PC-9 (cell line): Measurements from ENCODE around the gene ACTRT3. TPM values are rescaled to one million over a fixed set of nuclear protein-coding genes. Genes with fewer than 3 reads are reported as not detected.

Experiments
- BruUV-seq: library from RNA; stranded (reverse); fragments of 400-500 nt; replicated peaks from 2 replicates; lab custom pipeline; 2021; lab: Mats Ljungman, UMichigan
- CTCF ChIA-PET: fragments of 300-600 bp; sonication (Branson Sonifier 250); formaldehyde crosslinking; loops from one replicate; lab custom pipeline; 2022; ENCODE audit warnings: antibody characterized with exemption; lab: Charles Lee
- POLR2A ChIA-PET: fragments of 300-600 bp; sonication (Branson Sonifier 250); formaldehyde crosslinking; loops from one replicate; lab custom pipeline; 2022; ENCODE audit warnings: antibody characterized with exemption; ENCODE audit not compliant: unreplicated experiment; lab: Charles Lee
- DNase-seq, 2 experiments: peaks; one replicate each; pipeline versions ENCODE4 v3.0.0 to v3.0.0-alpha.2; 2015 to 2022; ENCODE audit warnings: mixed read lengths in 1 of 2
- H2AFZ ChIP-seq: fragments of 200-600 bp; sonication (generic); 2 replicates; pipeline ENCODE4 v1.8.1; 2017; ENCODE audit warnings: antibody characterized with exemption
- H3F3A ChIP-seq: fragments of 200-600 bp; sonication (generic); 2 replicates; pipeline ENCODE4 v1.8.1; 2017; ENCODE audit warnings: antibody characterized with exemption, mild to moderate bottlenecking, low read depth; ENCODE audit not compliant: insufficient read depth
- H3K27ac ChIP-seq: fragments of 200-600 bp; sonication (generic); 2 replicates; pipeline ENCODE4 v1.6.1; 2016; ENCODE audit warnings: mixed run types
- H3K27me3 ChIP-seq: fragments of 200-600 bp; sonication (generic); 2 replicates; pipeline ENCODE4 v1.6.1; 2016; ENCODE audit warnings: low read depth, mixed run types; ENCODE audit not compliant: insufficient read depth
- H3K36me3 ChIP-seq: fragments of 200-600 bp; sonication (generic); 2 replicates; pipeline ENCODE4 v1.6.1; 2016; ENCODE audit warnings: low read depth, mixed run types
- H3K4me1 ChIP-seq: fragments of 200-600 bp; sonication (generic); replicated peaks from 2 replicates; pipeline ENCODE4 v1.6.1; 2016; ENCODE audit warnings: mixed run types; ENCODE audit not compliant: insufficient read depth
- H3K4me2 ChIP-seq: fragments of 200-600 bp; sonication (generic); 2 replicates; pipeline ENCODE4 v1.6.1; 2017; ENCODE audit warnings: mixed run types
- H3K4me3 ChIP-seq: fragments of 200-600 bp; sonication (generic); 2 replicates; pipeline ENCODE4 v1.6.1; 2016; ENCODE audit warnings: mixed run types
- H3K79me2 ChIP-seq: fragments of 200-600 bp; sonication (generic); 2 replicates; pipeline ENCODE4 v1.6.1; 2017; ENCODE audit warnings: low read depth, mixed run types
- H3K9me2 ChIP-seq: fragments of 200-600 bp; sonication (generic); 2 replicates; pipeline ENCODE4 v1.8.1; 2017; ENCODE audit warnings: mild to moderate bottlenecking; ENCODE audit not compliant: insufficient read depth
- H3K9me3 ChIP-seq: fragments of 200-600 bp; sonication (generic); 2 replicates; pipeline ENCODE4 v1.8.1; 2016; ENCODE audit warnings: low read depth; ENCODE audit not compliant: insufficient read depth
- H4K20me1 ChIP-seq: fragments of 200-600 bp; sonication (generic); 2 replicates; pipeline ENCODE4 v1.8.1; 2017; ENCODE audit not compliant: insufficient read depth
- CTCF ChIP-seq: fragments of 200-600 bp; sonication (generic); conservative IDR thresholded peaks from 2 replicates; pipeline ENCODE4 v1.6.1; 2017; ENCODE audit warnings: mixed run types, antibody characterized with exemption, mild to moderate bottlenecking, moderate library complexity
- EZH2 ChIP-seq: fragments of 200-600 bp; sonication (generic); IDR thresholded peaks from 2 replicates; pipeline ENCODE4 v1.8.0; 2017; ENCODE audit warnings: antibody characterized with exemption, low read depth
- intact Hi-C: fragments of 100-400 bp; cut with micrococcal nuclease; formaldehyde crosslinking; loops from one replicate; pipeline ENCODE4 v1.10.0; 2022; ENCODE audit not compliant: unreplicated experiment
- total RNA-seq: library from RNA; stranded (reverse); gene quantifications from 2 replicates; pipeline ENCODE4 v1.2.3, GENCODE V29; 2021

Gene ACTRT3
- total RNA-seq, 1 experiment from 2014 or later, result 2.4 TPM

GRCh38 chr3:169792359-169792758, 23.0 kb upstream of the ACTRT3 start:
- Histone ChIP-seq H3K27ac (no peak overlapping the region), H4K20me1 (no peaks in the 10 kb centered on the region), H3K9me3 (no peaks in the 10 kb centered on the region), H2AFZ (no peak overlapping the region), H3K27me3 (no peaks in the 10 kb centered on the region), H3K4me3 (no peak overlapping the region), H3K4me1 (no peaks in the 10 kb centered on the region), H3K79me2 (no peaks in the 10 kb centered on the region), H3K36me3 (peaks cover 18% of the 10 kb centered on the region), H3F3A (no peaks in the 10 kb centered on the region; the same call in 1 of the 2 replicates), H3K4me2 (no peak overlapping the region), H3K9me2 (no peaks in the 10 kb centered on the region; the same call in 1 of the 2 replicates)
- ChIA-PET CTCF (no interaction called here), POLR2A (no interaction called here)
- no TSS peak for BruUV-seq
- no peak for TF ChIP-seq EZH2
- no peak for TF ChIP-seq CTCF
- DNase-seq, result no peak
- intact Hi-C loops, result no loop called here

GRCh38 chr3:169790687-169791429, 21.5 kb upstream of the ACTRT3 start:
- intact Hi-C loops, result no loop called here
- no peaks in the 10 kb centered on the region for H3K9me3 ChIP-seq
- TF ChIP-seq EZH2, result no peak
- TF ChIP-seq CTCF, result no peak
- H2AFZ ChIP-seq, result no peak overlapping the region
- no peaks in the 10 kb centered on the region for H3K9me2 ChIP-seq
- POLR2A ChIA-PET, result no interaction called here
- H4K20me1 ChIP-seq, result no peaks in the 10 kb centered on the region
- no peaks in the 10 kb centered on the region for H3F3A ChIP-seq
- H3K4me3 ChIP-seq, result no peak overlapping the region
- H3K4me1 ChIP-seq, result no peaks in the 10 kb centered on the region
- DNase-seq, result no peak
- CTCF ChIA-PET, result no interaction called here
- H3K36me3 ChIP-seq, result peaks cover 30% of the 10 kb centered on the region
- TSS peak; percentile 10 for BruUV-seq
- H3K79me2 ChIP-seq, result no peaks in the 10 kb centered on the region
- no peak overlapping the region for H3K4me2 ChIP-seq
- no peak overlapping the region for H3K27ac ChIP-seq
- no peaks in the 10 kb centered on the region for H3K27me3 ChIP-seq

- POLR2A ChIA-PET, result no interaction called here
- Histone ChIP-seq H3K4me1 (no peaks in the 10 kb centered on the region), H3K9me3 (no peaks in the 10 kb centered on the region), H3K27me3 (no peaks in the 10 kb centered on the region), H3K4me3 (no peak overlapping the region), H3K27ac (no peak overlapping the region), H3K4me2 (no peak overlapping the region), H4K20me1 (no peaks in the 10 kb centered on the region), H2AFZ (no peak overlapping the region), H3K36me3 (peaks cover 37% of the 10 kb centered on the region), H3K9me2 (no peaks in the 10 kb centered on the region), H3K79me2 (no peaks in the 10 kb centered on the region), H3F3A (no peaks in the 10 kb centered on the region)
- CTCF ChIA-PET, result no interaction called here
- intact Hi-C loops, result no loop called here
- TF ChIP-seq EZH2, result no peak
- TF ChIP-seq CTCF, result no peak
- no TSS peak for BruUV-seq
- DNase-seq, result no peak
Observed at GRCh38 chr3:169790219-169790618, 20.9 kb upstream of the ACTRT3 start.
